Measurements from ENCODE around the gene DPRX. TPM values are rescaled to one million over a fixed set of nuclear protein-coding genes. Genes with fewer than 3 reads are reported as not detected.

The DPRX gene
- total and polyA plus RNA-seq, 3 experiments from 2014 or later: not detected

DNA sequence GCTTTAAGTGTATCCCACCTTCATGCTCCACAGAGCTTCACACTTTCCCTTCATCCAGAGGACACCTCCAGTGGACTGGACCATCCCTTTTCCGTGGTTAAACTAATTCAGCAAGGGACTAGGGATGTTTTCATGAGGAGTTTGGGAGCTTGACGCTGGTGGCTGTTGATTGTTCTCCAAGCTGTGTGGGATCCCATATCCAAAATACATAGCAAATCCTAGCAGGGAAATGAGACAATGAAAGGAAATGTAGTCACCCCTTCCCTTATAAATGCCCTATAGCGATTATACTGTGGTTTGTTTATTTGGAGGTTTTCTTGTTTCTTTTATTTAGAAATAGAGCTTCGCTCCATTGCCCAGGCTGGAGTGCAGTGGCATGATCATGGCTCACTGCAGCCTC, 31.6 kb upstream of the DPRX start:
- H3K27ac ChIP-seq (ENCODE audit: low read depth, low read length): no peak overlapping the region
- no peaks in the 10 kb centered on the region for H3K4me1 ChIP-seq (ENCODE audit: insufficient read depth, low read length)
- POLR2A ChIA-PET: no interaction called here
- H3K9me3 ChIP-seq (ENCODE audit: low read length): no peaks in the 10 kb centered on the region
- CTCF ChIA-PET: interaction anchor here (1.1 kb wide), 1 partner anchor 12 kb away, joined by 3 read pairs; no protein-coding TSS in a partner anchor
- Mint-ChIP-seq H3K27me3 (peaks cover 0 to 4% of the 10 kb centered on the region in 2 donors), H3K4me3 (no peak overlapping the region), H3K27ac (no peak overlapping the region), H3K9me3 (peaks cover 0 to 20% (median 4%) of the 10 kb centered on the region in 5 donors), H3K36me3 (peaks cover 0 to 4% (median 0%) of the 10 kb centered on the region in 3 donors), H3K4me1 (no peaks in the 10 kb centered on the region)
- no peaks in the 10 kb centered on the region for H3K27me3 ChIP-seq (ENCODE audit: insufficient read depth, low read length, poor library complexity, severe bottlenecking)
- no peak overlapping the region for H3K4me3 ChIP-seq (ENCODE audit: low read length)
- H3K36me3 ChIP-seq (ENCODE audit: insufficient read depth, low read length): no peaks in the 10 kb centered on the region
- no peak for DNase-seq

DNA sequence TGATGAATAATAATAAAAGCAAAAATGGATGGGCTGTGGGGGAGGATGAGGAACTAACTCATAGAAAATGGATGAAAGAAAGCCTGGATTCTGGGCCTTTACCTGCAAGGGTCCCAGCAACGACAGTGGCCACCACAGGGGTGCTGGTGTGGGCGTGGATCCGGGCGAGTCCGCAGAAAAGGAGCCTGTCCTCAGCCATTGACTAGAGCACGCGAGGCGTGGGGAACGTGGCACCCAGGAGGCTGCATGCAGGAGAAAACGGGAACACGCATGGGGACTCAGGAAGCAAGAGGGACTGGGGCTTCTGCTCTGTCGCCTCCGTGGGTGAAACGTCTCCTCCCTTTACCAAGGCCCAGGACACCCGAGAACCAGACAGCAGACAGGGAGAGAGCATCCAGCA, 25.8 kb upstream of the DPRX start:
- no peak overlapping the region for H3K27ac ChIP-seq (ENCODE audit: low read depth, low read length)
- H3K27me3 Mint-ChIP-seq: peaks cover 4 to 7% of the 10 kb centered on the region in 2 donors

DNA sequence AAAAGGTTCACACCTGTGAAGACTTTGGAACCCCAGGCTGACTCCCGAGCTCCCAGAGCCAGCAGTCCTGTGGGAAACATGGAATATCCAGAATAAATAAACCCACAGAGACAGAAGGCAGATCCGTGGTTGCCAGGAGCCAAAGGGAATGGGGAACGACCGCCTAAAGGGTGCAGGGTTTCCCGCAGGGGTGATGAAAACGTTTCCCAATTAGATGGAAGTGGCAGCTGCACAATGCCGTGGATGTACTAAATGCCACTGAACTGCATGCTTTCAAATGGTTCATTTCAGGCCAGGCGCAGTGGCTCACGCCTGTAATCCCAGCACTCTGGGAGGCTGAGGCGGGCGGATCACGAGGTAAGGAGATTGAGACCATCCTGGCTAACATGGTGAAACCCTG, 23.4 kb upstream of the DPRX start:
- Mint-ChIP-seq H3K4me3 (no peak overlapping the region), H3K36me3 (no peaks in the 10 kb centered on the region), H3K27ac (no peak overlapping the region), H3K4me1 (no peaks in the 10 kb centered on the region), H3K9me3 (peaks cover 5 to 21% (median 11%) of the 10 kb centered on the region in 5 donors), H3K27me3 (peaks cover 4 to 7% of the 10 kb centered on the region in 2 donors)
- ChIA-PET POLR2A (no interaction called here), CTCF (no interaction called here)
- Histone ChIP-seq H3K9me3 (ENCODE audit: low read length) (no peaks in the 10 kb centered on the region), H3K4me3 (ENCODE audit: low read length) (no peak overlapping the region), H3K4me1 (ENCODE audit: insufficient read depth, low read length) (no peaks in the 10 kb centered on the region), H3K36me3 (ENCODE audit: insufficient read depth, low read length) (no peaks in the 10 kb centered on the region), H3K27me3 (ENCODE audit: insufficient read depth, low read length, poor library complexity, severe bottlenecking) (no peaks in the 10 kb centered on the region), H3K27ac (ENCODE audit: low read depth, low read length) (no peak overlapping the region)
- DNase-seq: no peak

More for the DNA sequence above, 25.8 kb upstream of the DPRX start:
- Histone ChIP-seq H3K36me3 (ENCODE audit: insufficient read depth, low read length) (no peaks in the 10 kb centered on the region), H3K4me3 (ENCODE audit: low read length) (no peak overlapping the region), H3K9me3 (ENCODE audit: low read length) (no peaks in the 10 kb centered on the region), H3K4me1 (ENCODE audit: insufficient read depth, low read length) (no peaks in the 10 kb centered on the region), H3K27me3 (ENCODE audit: insufficient read depth, low read length, poor library complexity, severe bottlenecking) (no peaks in the 10 kb centered on the region)
- no peak overlapping the region for H3K27ac Mint-ChIP-seq
- ChIA-PET POLR2A (no interaction called here), CTCF (no interaction called here)
- H3K4me1 Mint-ChIP-seq: no peaks in the 10 kb centered on the region
- H3K9me3 Mint-ChIP-seq: peaks cover 0 to 19% (median 5%) of the 10 kb centered on the region in 5 donors
- no peak overlapping the region for H3K4me3 Mint-ChIP-seq
- no peak for DNase-seq
- no peaks in the 10 kb centered on the region for H3K36me3 Mint-ChIP-seq

DNA sequence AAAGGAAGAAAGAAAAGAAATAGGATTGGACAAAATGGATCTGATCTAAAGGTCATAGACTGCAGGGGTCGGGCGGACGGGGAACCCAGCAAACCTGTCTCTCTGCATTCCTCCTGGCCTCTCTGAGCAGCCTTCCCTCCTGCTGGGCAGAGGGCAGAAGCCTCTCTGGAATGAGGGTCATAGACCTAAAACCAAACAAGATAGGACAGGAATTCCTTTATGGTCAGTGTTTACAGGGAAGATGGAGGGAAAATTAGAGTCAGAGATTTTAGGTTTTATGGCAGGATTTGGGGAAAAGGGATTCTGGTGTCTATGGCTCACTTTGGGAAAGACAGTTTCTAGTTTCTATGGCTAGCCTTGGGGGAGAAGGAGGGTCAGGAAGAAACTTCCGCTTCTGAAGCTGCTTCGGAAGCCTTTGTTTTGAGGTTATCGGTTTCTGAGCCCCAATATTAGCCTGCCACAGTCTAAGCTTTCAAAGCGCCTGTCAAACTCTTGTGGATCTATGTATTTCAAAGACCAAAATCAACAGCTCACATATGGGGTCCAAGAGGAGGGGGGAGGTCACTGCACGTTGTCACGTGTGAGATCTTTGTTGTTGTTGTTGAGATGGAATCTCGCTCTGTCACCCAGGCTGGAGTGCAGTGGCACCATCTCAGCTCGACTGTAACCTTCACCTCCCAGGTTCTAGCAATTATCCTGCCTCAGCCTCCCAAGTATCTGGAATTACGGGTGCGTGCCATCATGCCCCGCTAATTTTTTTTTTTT, 18.9 kb upstream of the DPRX start:
- no peak overlapping the region for H3K4me3 ChIP-seq (ENCODE audit: low read length)
- DNase-seq: no peak
- Mint-ChIP-seq H3K4me1 (no peaks in the 10 kb centered on the region), H3K9me3 (peaks cover 5 to 17% (median 12%) of the 10 kb centered on the region in 5 donors), H3K4me3 (no peak overlapping the region), H3K36me3 (no peaks in the 10 kb centered on the region), H3K27ac (no peak overlapping the region), H3K27me3 (peaks cover 0 to 6% of the 10 kb centered on the region in 2 donors)
- H3K27ac ChIP-seq (ENCODE audit: low read depth, low read length): no peak overlapping the region
- no peaks in the 10 kb centered on the region for H3K9me3 ChIP-seq (ENCODE audit: low read length)
- no peaks in the 10 kb centered on the region for H3K27me3 ChIP-seq (ENCODE audit: insufficient read depth, low read length, poor library complexity, severe bottlenecking)
- CTCF ChIA-PET: no interaction called here
- no peaks in the 10 kb centered on the region for H3K4me1 ChIP-seq (ENCODE audit: insufficient read depth, low read length)
- POLR2A ChIA-PET: no interaction called here
- no peaks in the 10 kb centered on the region for H3K36me3 ChIP-seq (ENCODE audit: insufficient read depth, low read length)

DNA sequence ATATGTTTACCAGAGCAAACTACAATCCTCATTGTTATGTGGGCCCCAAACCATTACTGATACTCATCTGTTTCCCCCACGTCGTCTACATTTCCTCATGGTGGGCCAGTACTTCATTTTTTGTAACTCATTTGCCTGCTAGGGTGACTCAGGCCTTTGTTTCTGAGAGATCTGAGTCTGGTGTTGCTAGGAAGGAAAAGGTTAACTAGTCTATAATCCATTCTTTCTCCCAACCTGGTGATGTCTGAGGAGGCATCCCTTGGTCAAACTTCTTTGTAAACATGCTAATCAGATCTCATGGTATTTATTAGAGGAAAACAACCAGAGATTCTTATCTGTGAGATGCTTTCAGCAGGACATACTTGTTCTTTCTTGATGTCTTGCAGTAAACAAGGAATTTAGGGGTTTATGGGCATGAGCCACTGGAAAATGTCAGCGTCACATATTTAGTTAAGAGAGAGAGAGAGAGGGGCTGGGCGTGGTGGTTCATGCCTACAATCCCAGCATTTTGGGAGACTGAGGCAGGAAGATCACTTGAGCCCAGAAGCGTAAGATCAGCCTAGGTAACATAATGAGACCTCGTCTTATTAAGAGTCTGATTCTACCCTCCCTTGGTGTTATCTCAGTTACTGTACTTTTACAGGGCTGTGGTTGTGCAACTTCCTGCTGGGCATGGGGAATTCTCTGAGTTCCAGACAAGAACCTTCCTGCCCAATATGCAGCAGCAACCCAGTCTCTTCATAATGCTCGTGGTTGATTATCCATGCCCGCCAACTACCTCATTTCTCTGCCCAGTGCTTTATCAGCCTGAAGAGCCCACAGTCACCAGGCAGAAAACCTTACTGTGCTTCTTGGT, 9.7 kb upstream of the DPRX start:
- H3K36me3 Mint-ChIP-seq: peaks cover 0 to 2% (median 0%) of the 10 kb centered on the region in 3 donors
- peaks cover 0 to 2% of the 10 kb centered on the region in 2 donors for H3K27me3 Mint-ChIP-seq
- no peaks in the 10 kb centered on the region for H3K9me3 ChIP-seq (ENCODE audit: low read length)
- CTCF ChIA-PET: no interaction called here
- DNase-seq: no peak
- no peaks in the 10 kb centered on the region for H3K4me1 ChIP-seq (ENCODE audit: insufficient read depth, low read length)
- POLR2A ChIA-PET: no interaction called here
- no peaks in the 10 kb centered on the region for H3K4me1 Mint-ChIP-seq
- H3K36me3 ChIP-seq (ENCODE audit: insufficient read depth, low read length): no peaks in the 10 kb centered on the region
- no peak overlapping the region for H3K4me3 ChIP-seq (ENCODE audit: low read length)
- no peak overlapping the region for H3K27ac ChIP-seq (ENCODE audit: low read depth, low read length)
- H3K9me3 Mint-ChIP-seq: peaks cover 0 to 17% (median 9%) of the 10 kb centered on the region in 5 donors
- no peak overlapping the region for H3K27ac Mint-ChIP-seq
- H3K4me3 Mint-ChIP-seq: no peak overlapping the region
- H3K27me3 ChIP-seq (ENCODE audit: insufficient read depth, low read length, poor library complexity, severe bottlenecking): no peaks in the 10 kb centered on the region

DNA sequence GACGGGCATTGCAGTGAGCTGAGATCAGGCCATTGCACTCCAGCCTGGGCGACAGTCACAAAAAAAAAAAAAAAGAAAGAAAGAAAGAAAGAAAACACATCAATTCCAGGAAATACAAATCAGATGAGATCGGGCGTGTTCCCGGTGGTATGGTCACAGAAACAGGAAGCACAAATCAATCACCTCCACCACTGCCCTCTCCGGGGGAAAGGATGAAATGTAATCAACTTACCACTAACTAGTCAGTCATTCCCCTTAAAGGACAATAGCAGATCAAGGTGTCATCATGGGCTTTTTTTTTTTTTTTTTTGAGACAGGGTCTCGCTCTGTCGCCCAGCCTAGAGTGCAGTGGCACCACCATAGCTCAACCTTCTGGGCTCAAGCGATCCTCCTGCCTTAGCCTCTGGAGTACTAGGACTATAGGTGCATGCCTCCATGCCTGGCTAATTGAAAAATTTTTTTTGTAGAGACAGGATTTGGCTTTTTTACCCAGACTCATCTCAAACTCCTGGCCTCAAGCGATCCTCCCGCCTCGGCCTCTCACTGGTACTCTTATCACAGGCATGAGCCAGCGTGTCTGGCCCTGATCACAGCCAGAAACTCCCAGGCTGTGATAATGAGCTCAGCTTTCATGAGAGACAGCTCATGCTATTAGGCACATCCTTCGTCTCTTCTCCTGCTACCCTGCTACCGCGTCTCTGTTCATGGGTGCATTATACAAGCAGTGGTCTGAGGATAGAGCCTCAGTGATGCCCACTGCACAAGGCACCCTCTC, 6.8 kb upstream of the DPRX start:
- POLR2A ChIA-PET: no interaction called here
- Mint-ChIP-seq H3K27me3 (peaks cover 0 to 2% of the 10 kb centered on the region in 2 donors), H3K9me3 (peaks cover 0 to 14% (median 10%) of the 10 kb centered on the region in 5 donors), H3K4me3 (no peak overlapping the region), H3K4me1 (no peaks in the 10 kb centered on the region), H3K27ac (peak overlapping the region in 1 of 8 donors; percentile 64), H3K36me3 (peaks cover 0 to 2% (median 0%) of the 10 kb centered on the region in 3 donors)
- Histone ChIP-seq H3K9me3 (ENCODE audit: low read length) (no peaks in the 10 kb centered on the region), H3K4me3 (ENCODE audit: low read length) (no peak overlapping the region), H3K4me1 (ENCODE audit: insufficient read depth, low read length) (no peaks in the 10 kb centered on the region), H3K27ac (ENCODE audit: low read depth, low read length) (no peak overlapping the region), H3K36me3 (ENCODE audit: insufficient read depth, low read length) (no peaks in the 10 kb centered on the region), H3K27me3 (ENCODE audit: insufficient read depth, low read length, poor library complexity, severe bottlenecking) (no peaks in the 10 kb centered on the region)
- CTCF ChIA-PET: no interaction called here
- DNase-seq: no peak

DNA sequence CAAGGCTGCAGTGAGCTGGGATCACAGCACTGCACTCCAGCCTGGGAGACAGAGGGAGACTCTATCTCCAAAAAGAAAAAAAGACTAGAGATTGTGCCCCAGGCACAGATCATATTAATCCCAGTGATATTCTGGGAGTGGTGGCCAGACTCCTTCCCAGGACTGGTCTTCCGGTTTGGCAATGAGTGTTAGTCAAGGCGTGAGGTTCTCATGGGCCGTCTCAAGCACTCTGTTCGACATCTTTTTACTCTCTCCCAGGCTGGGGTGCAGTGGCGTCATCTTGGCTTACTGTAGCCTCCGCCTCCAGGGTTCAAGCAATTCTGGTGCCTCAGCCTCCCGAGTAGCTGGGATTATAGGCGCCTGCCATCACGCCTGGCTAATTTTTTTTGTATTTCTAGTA, 5.3 kb upstream of the DPRX start:
- H3K4me3 ChIP-seq (ENCODE audit: low read length): no peak overlapping the region
- no peaks in the 10 kb centered on the region for H3K4me1 Mint-ChIP-seq

More for the DNA sequence above, 5.3 kb upstream of the DPRX start:
- ChIA-PET CTCF (no interaction called here), POLR2A (no interaction called here)
- Histone ChIP-seq H3K27ac (ENCODE audit: low read depth, low read length) (no peak overlapping the region), H3K27me3 (ENCODE audit: insufficient read depth, low read length, poor library complexity, severe bottlenecking) (no peaks in the 10 kb centered on the region), H3K9me3 (ENCODE audit: low read length) (no peaks in the 10 kb centered on the region), H3K36me3 (ENCODE audit: insufficient read depth, low read length) (no peaks in the 10 kb centered on the region), H3K4me1 (ENCODE audit: insufficient read depth, low read length) (no peaks in the 10 kb centered on the region)
- Mint-ChIP-seq H3K36me3 (peaks cover 0 to 2% (median 0%) of the 10 kb centered on the region in 3 donors), H3K27me3 (no peaks in the 10 kb centered on the region), H3K27ac (no peak overlapping the region), H3K9me3 (peaks cover 0 to 12% (median 8%) of the 10 kb centered on the region in 5 donors), H3K4me3 (no peak overlapping the region)
- no peak for DNase-seq

Measured in CD8-positive, alpha-beta memory T cell (primary cell).